H9 (cell line): ENCODE results near the gene C4orf33. TPM values are rescaled to one million over a fixed set of nuclear protein-coding genes. Genes with fewer than 3 reads are reported as not detected.

ENCODE experiments used
- DNase-seq: peaks from one replicate; pipeline ENCODE4 v3.0.0-alpha.2; 2017
- H2AFZ ChIP-seq: one replicate; pipeline ENCODE4 v1.6.1; 2013; ENCODE audit warnings: mild to moderate bottlenecking, low read length, control low read depth, moderate library complexity
- H2AK5ac ChIP-seq: 2 replicates; pipeline ENCODE4 v1.6.1; 2013; ENCODE audit warnings: low read length, control low read depth, mixed read lengths; ENCODE audit not compliant: insufficient read length
- H2BK120ac ChIP-seq: one replicate; pipeline ENCODE4 v1.6.1; 2013; ENCODE audit warnings: low read depth, mild to moderate bottlenecking, low read length, control low read depth, inconsistent platforms; ENCODE audit not compliant: poor library complexity, severe bottlenecking
- H2BK12ac ChIP-seq: 2 replicates; pipeline ENCODE4 v1.6.1; 2013; ENCODE audit warnings: low read length, control low read depth, mixed read lengths, low read depth; ENCODE audit not compliant: insufficient read length
- H2BK15ac ChIP-seq: 2 replicates; pipeline ENCODE4 v1.6.1; 2013; ENCODE audit warnings: low read depth, low read length, control low read depth
- H2BK20ac ChIP-seq: one replicate; pipeline ENCODE4 v1.6.1; 2013; ENCODE audit warnings: low read depth, mild to moderate bottlenecking, low read length, control low read depth, inconsistent platforms; ENCODE audit not compliant: poor library complexity, severe bottlenecking
- H2BK5ac ChIP-seq: 2 replicates; pipeline ENCODE4 v1.6.1; 2013; ENCODE audit warnings: low read length, control low read depth, mixed read lengths; ENCODE audit not compliant: insufficient read length
- H3K14ac ChIP-seq: 2 replicates; pipeline ENCODE4 v1.6.1; 2013; ENCODE audit warnings: low read length, control low read depth; ENCODE audit not compliant: insufficient read depth
- H3K18ac ChIP-seq: 2 replicates; pipeline ENCODE4 v1.6.1; 2013; ENCODE audit warnings: low read depth, mild to moderate bottlenecking, mixed read lengths, low read length, control low read depth; ENCODE audit not compliant: insufficient read length
- H3K23ac ChIP-seq: 2 replicates; pipeline ENCODE4 v1.6.1; 2013; ENCODE audit warnings: low read length, control low read depth, mixed read lengths, low read depth; ENCODE audit not compliant: insufficient read length
- H3K23me2 ChIP-seq: 2 replicates; pipeline ENCODE4 v1.6.1; 2013; ENCODE audit warnings: low read depth, mild to moderate bottlenecking, mixed read lengths, low read length, control low read depth; ENCODE audit not compliant: insufficient read length, poor library complexity, severe bottlenecking
- H3K27ac ChIP-seq: 2 replicates; pipeline ENCODE4 v1.5.1; 2013; ENCODE audit warnings: low read length, control low read depth, mixed read lengths, low read depth; ENCODE audit not compliant: insufficient read length
- H3K27me3 ChIP-seq: 2 replicates; pipeline ENCODE4 v1.6.1; 2013; ENCODE audit warnings: low read length, control low read depth, inconsistent platforms; ENCODE audit not compliant: insufficient read depth
- H3K4ac ChIP-seq: 2 replicates; pipeline ENCODE4 v1.6.1; 2013; ENCODE audit warnings: low read depth, mild to moderate bottlenecking, control low read depth, inconsistent platforms, low read length, moderate library complexity
- H3K4me1 ChIP-seq: 2 replicates; pipeline ENCODE4 v1.6.1; 2013; ENCODE audit warnings: low read length, control low read depth, inconsistent platforms; ENCODE audit not compliant: insufficient read depth
- H3K4me2 ChIP-seq: 2 replicates; pipeline ENCODE4 v1.6.1; 2013; ENCODE audit warnings: low read length, control low read depth, mixed read lengths; ENCODE audit not compliant: insufficient read length, insufficient read depth
- H3K56ac ChIP-seq: 2 replicates; pipeline ENCODE4 v1.6.1; 2013; ENCODE audit warnings: low read depth, mild to moderate bottlenecking, mixed read lengths, low read length, control low read depth; ENCODE audit not compliant: insufficient read length
- H3K79me1 ChIP-seq: 2 replicates; pipeline ENCODE4 v1.6.1; 2013; ENCODE audit warnings: low read depth, mild to moderate bottlenecking, moderate library complexity, low read length, control low read depth, inconsistent platforms; ENCODE audit not compliant: insufficient read depth, poor library complexity, severe bottlenecking
- H3K79me2 ChIP-seq: 2 replicates; pipeline ENCODE4 v1.6.1; 2013; ENCODE audit warnings: low read length, control low read depth, inconsistent platforms; ENCODE audit not compliant: insufficient read depth
- H3K9ac ChIP-seq: 2 replicates; pipeline ENCODE4 v1.6.1; 2013; ENCODE audit warnings: low read length, control low read depth, mixed read lengths; ENCODE audit not compliant: insufficient read length; ENCODE audit errors: extremely low read depth
- H3K9me3 ChIP-seq: one replicate; pipeline ENCODE4 v1.6.1; 2013; ENCODE audit warnings: low read depth, low read length, inconsistent platforms; ENCODE audit not compliant: control insufficient read depth
- H3T11ph ChIP-seq: one replicate; pipeline ENCODE4 v1.6.1; 2013; ENCODE audit warnings: mild to moderate bottlenecking, low read length, control low read depth, inconsistent platforms
- H4K20me1 ChIP-seq: one replicate; pipeline ENCODE4 v1.6.1; 2013; ENCODE audit not compliant: control insufficient read depth, insufficient read length, insufficient read depth
- H4K5ac ChIP-seq: 2 replicates; pipeline ENCODE4 v1.6.1; 2013; ENCODE audit warnings: low read depth, mild to moderate bottlenecking, mixed read lengths, low read length, control low read depth; ENCODE audit not compliant: insufficient read length
- H4K8ac ChIP-seq: replicated peaks from 2 replicates; pipeline ENCODE4 v1.6.1; 2013; ENCODE audit warnings: low read length, control low read depth, mixed read lengths, low read depth; ENCODE audit not compliant: insufficient read length
- H4K91ac ChIP-seq: 2 replicates; pipeline ENCODE4 v1.6.1; 2013; ENCODE audit warnings: low read depth, mild to moderate bottlenecking, moderate library complexity, mixed read lengths, low read length, control low read depth; ENCODE audit not compliant: insufficient read length
- H3K27ac Mint-ChIP-seq, 3 experiments: 2 replicates in 2 of 3; 3 replicates in 1 of 3; pipeline ENCODE4 v1.8.0; 2020 to 2021; ENCODE audit warnings: mixed read lengths in 3 of 3, mild to moderate bottlenecking in 1 of 3, moderate library complexity in 1 of 3
- H3K27me3 Mint-ChIP-seq: 2 replicates; pipeline ENCODE4 v1.8.0; 2021; ENCODE audit warnings: low read depth, mild to moderate bottlenecking, moderate library complexity, mixed read lengths
- H3K36me3 Mint-ChIP-seq, 3 experiments: 2 replicates in 2 of 3; 3 replicates in 1 of 3; pipeline ENCODE4 v1.8.0; 2020 to 2021; ENCODE audit warnings: low read depth in 3 of 3, mixed read lengths in 3 of 3; ENCODE audit not compliant: insufficient read depth in 1 of 3
- H3K4me1 Mint-ChIP-seq, 2 experiments: 2 replicates each; pipeline ENCODE4 v1.8.0; 2020; ENCODE audit warnings: mixed read lengths in 2 of 2
- H3K4me3 Mint-ChIP-seq, 2 experiments: 2 replicates in 1 of 2; 3 replicates in 1 of 2; pipeline ENCODE4 v1.8.0; 2020 to 2021; ENCODE audit warnings: mild to moderate bottlenecking in 2 of 2, mixed read lengths in 2 of 2, moderate library complexity in 1 of 2
- H3K9me3 Mint-ChIP-seq, 2 experiments: 2 replicates in 1 of 2; 3 replicates in 1 of 2; pipeline ENCODE4 v1.8.0; 2020; ENCODE audit warnings: mild to moderate bottlenecking in 2 of 2, mixed read lengths in 2 of 2, moderate library complexity in 1 of 2
- CTCF ChIP-seq: fragments of 200-600 bp; sonication (generic); conservative IDR thresholded peaks from 3 replicates; pipeline ENCODE4 v1.8.0; 2021; ENCODE audit warnings: antibody characterized with exemption, mild to moderate bottlenecking
- total RNA-seq: library from RNA; stranded (reverse); gene quantifications from 2 replicates; pipeline ENCODE4 v1.2.1, GENCODE V29; 2021

The C4orf33 gene
- total RNA-seq, 1 experiment from 2014 or later: 7.4 TPM

GRCh38 chr4:129111919-129112318 lies 16.0 kb downstream of the C4orf33 start:
- no peak overlapping the region for H4K91ac ChIP-seq
- H3K27me3 Mint-ChIP-seq: no peaks in the 10 kb centered on the region
- no peak overlapping the region for H4K8ac ChIP-seq
- no peak overlapping the region for H4K5ac ChIP-seq
- H2AFZ ChIP-seq: no peak overlapping the region
- H3K36me3 Mint-ChIP-seq: no peaks in the 10 kb centered on the region
- no peak overlapping the region for H2BK12ac ChIP-seq
- H3K56ac ChIP-seq: no peak overlapping the region
- peaks cover 3% of the 10 kb centered on the region; the same call in 1 of the 2 replicates for H3K4me1 ChIP-seq
- no peak overlapping the region for H3K18ac ChIP-seq
- no peaks in the 10 kb centered on the region for H3K79me2 ChIP-seq
- no peak; the same call in 2 of the 3 replicates for TF ChIP-seq CTCF
- no peak overlapping the region for H3K27ac Mint-ChIP-seq
- H3K14ac ChIP-seq: no peak overlapping the region
- H3K4ac ChIP-seq: no peak overlapping the region
- H3K79me1 ChIP-seq: no peaks in the 10 kb centered on the region
- H2BK120ac ChIP-seq: no peak overlapping the region
- H3K23ac ChIP-seq: no peak overlapping the region
- no peak overlapping the region for H3K9ac ChIP-seq
- no peak overlapping the region for H2AK5ac ChIP-seq
- no peak overlapping the region for H3K27ac ChIP-seq
- H3K9me3 Mint-ChIP-seq: no peaks in the 10 kb centered on the region
- no peaks in the 10 kb centered on the region for H4K20me1 ChIP-seq
- H3T11ph ChIP-seq: no peak overlapping the region
- H3K23me2 ChIP-seq: no peaks in the 10 kb centered on the region
- no peaks in the 10 kb centered on the region for H3K27me3 ChIP-seq
- no peak overlapping the region for H3K4me2 ChIP-seq
- no peak overlapping the region for H3K4me3 Mint-ChIP-seq
- H3K9me3 ChIP-seq: no peaks in the 10 kb centered on the region
- H2BK15ac ChIP-seq: no peak overlapping the region
- peaks cover 28 to 29% of the 10 kb centered on the region in 2 experiments for H3K4me1 Mint-ChIP-seq
- no peak for DNase-seq
- H2BK20ac ChIP-seq: no peak overlapping the region
- H2BK5ac ChIP-seq: no peak overlapping the region
